GM21825 (cell line): ENCODE measurements around the gene STOX2.

Experiments used
- ATAC-seq: cut with Tn5 transposase; IDR thresholded peaks from one replicate; pipeline ENCODE4 v1.9.1; 2021; ENCODE audit warnings: mild to moderate bottlenecking, moderate library complexity; ENCODE audit not compliant: unreplicated experiment

The STOX2 gene

DNA sequence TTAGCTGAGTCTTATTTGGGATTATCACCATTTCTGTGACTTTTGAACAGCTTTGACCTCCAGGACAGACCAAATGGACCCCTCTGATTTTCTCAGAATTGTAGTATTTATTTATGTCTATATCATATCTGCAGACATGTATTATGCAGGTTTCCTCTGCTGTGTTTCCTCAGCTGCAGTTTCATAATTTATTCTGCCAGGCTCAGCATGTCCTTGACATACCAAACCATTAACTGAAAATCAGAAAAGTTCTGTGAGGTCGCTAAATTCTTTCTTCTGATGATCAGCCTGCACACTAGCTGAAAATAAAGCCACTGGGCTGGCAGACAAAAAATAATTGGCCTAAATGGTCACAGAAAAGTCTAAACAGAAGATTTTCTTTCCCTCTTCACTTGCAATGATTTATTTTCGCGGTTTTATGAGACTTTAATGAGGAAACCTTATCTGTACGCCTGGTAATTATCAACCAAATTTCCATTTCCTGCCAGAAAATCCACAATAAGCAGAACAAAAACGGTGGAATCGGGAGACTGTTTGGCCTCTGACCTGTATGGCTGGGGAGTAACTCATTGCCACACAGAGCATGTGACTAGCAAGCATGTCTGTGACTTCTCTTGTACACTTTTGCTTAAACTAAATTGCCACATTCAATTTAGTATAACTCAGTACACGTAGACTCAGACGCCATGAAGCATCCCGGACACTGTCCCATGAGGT lies 161.6 kb downstream of the STOX2 start:
- ATAC-seq: no peak

DNA sequence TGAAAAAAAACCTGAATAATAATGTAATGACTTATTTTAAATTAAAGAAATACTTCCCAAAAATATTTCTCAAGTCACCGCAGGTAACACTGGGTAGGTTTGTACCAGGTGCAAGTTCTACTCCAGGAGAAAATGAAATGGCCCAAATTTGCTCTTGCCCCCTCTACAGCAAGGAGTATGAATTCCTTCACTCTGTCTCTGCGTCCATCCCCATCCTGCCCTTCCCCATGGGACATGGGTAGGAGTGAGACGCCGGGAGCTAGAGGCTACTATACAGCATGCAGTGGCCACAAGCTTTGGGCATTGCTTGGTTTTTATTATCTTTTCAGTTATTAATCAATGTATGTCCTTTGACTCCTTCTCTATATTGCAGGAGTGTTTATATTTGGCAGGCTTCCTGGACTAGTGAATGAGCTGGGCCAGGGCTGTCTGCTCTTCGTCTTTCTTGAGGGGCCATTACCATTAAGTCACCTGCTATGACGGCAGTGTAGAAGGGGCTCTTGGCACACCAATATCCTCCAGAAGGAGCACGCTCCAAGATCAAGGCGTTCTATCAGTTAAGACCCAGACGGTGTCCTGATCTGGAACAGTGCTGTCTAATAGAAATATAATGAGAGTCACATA lies 162.9 kb downstream of the STOX2 start:
- no peak for ATAC-seq
